ENCODE results near the gene BAAT. TPM values are rescaled to one million over a fixed set of nuclear protein-coding genes. Genes with fewer than 3 reads are reported as not detected.

Gene BAAT
- total and polyA plus RNA-seq, 2 of the 4 experiments (the other 2 are of a cell fraction) = not detected

GRCh38 chr9:101380295-101380694 is 4.5 kb downstream of the BAAT start:
- no peak overlapping the region for H2AK9ac ChIP-seq (replicated peaks; ENCODE audit: low read depth, low read length, poor library complexity)
- no peak overlapping the region for H3K4me3 ChIP-seq (ENCODE audit: insufficient read depth, low read depth, low read length)
- H3K27me3 ChIP-seq (ENCODE audit: control insufficient read depth, insufficient read depth, low read length) = no peaks in the 10 kb centered on the region
- no peak for TF ChIP-seq CHD1 (IDR thresholded peaks at IDR 0.05; ENCODE audit: low read depth, low read length)
- no peak for TF ChIP-seq CEBPB (IDR thresholded peaks at IDR 0.05; ENCODE audit: low read depth, low read length)
- no peak for TF ChIP-seq FOS (IDR thresholded peaks at IDR 0.05; ENCODE audit: low read depth, low read length)
- H3K36me3 ChIP-seq (ENCODE audit: control insufficient read depth, insufficient read depth, low read length) = no peaks in the 10 kb centered on the region
- H3K4me2 ChIP-seq (ENCODE audit: low read depth, low read length) = no peak overlapping the region
- H3K23ac ChIP-seq (ENCODE audit: low read depth, low read length) = no peak overlapping the region
- H2BK120ac ChIP-seq (ENCODE audit: low read depth, low read length) = no peak overlapping the region
- no peak overlapping the region for H3K9ac ChIP-seq (ENCODE audit: low read depth, low read length)
- no peak overlapping the region for H3K4ac ChIP-seq (ENCODE audit: low read depth, low read length)
- H2BK20ac ChIP-seq (ENCODE audit: low read depth, low read length) = no peak overlapping the region
- H2BK15ac ChIP-seq (ENCODE audit: low read depth, low read length) = no peak overlapping the region
- dilution Hi-C loops (cut with HindIII; ENCODE audit: low sequenced_read_pairs, unreplicated experiment) (no loop called here), in situ Hi-C loops (cut with MboI; ENCODE audit: low sequenced_read_pairs) (no loop called here), intact Hi-C loops (cut with micrococcal nuclease) (no loop called here)
- H3K79me1 ChIP-seq (ENCODE audit: low read depth in 1 of 2, low read length in 2 of 2) = no peaks in the 10 kb centered on the region
- H4K20me1 ChIP-seq (ENCODE audit: insufficient read depth, low read length) = no peaks in the 10 kb centered on the region
- no TSS peak for BruUV-seq (replicated peaks)
- H4K5ac ChIP-seq (ENCODE audit: low read depth, low read length) = no peak overlapping the region
- no peak overlapping the region for H3K18ac ChIP-seq (ENCODE audit: low read depth, low read length)
- DNase-seq = no peak
- no peak overlapping the region for H3K56ac ChIP-seq (ENCODE audit: extremely low read depth, insufficient read depth, low read length)
- no peak overlapping the region for H3K27ac ChIP-seq (ENCODE audit: insufficient read depth, low read length)
- ChIA-PET CTCF (no interaction called here), POLR2A (ENCODE audit: unreplicated experiment) (no interaction called here)
- no peak overlapping the region for H4K91ac ChIP-seq (ENCODE audit: insufficient read depth, low read depth, low read length)
- no peak overlapping the region for H4K8ac ChIP-seq (ENCODE audit: low read depth in 2 of 2, low read length in 2 of 2)
- H3K4me1 ChIP-seq (ENCODE audit: control insufficient read depth, insufficient read depth, low read length) = 0 out of 2 replicates have a peak, but pooled peaks cover 2% of the 10 kb centered on the region
- H3K14ac ChIP-seq (replicated peaks; ENCODE audit: low read depth, low read length) = no peak overlapping the region
- no peak overlapping the region for H2AFZ ChIP-seq (replicated peaks; ENCODE audit: low read length, poor library complexity)
- H2BK5ac ChIP-seq (ENCODE audit: low read depth, low read length, poor library complexity, severe bottlenecking) = no peak overlapping the region
- no peaks in the 10 kb centered on the region for H3K9me1 ChIP-seq (ENCODE audit: insufficient read depth, low read length)
- H2AK5ac ChIP-seq (ENCODE audit: low read depth, low read length) = no peak overlapping the region
- no peak for ATAC-seq (ENCODE audit: low read depth)
- H3K9me3 ChIP-seq (ENCODE audit: control insufficient read depth, insufficient read depth, low read length) = peaks cover 3% of the 10 kb centered on the region; the same call in 1 of the 2 replicates

All from IMR-90 (cell line).